ENCODE data around the gene TNFRSF1A. TPM values are rescaled to one million over a fixed set of nuclear protein-coding genes. Genes with fewer than 3 reads are reported as not detected.

The TNFRSF1A gene
- polyA plus RNA-seq, 2 of the 4 experiments (the other 2 are of a cell fraction): 416 to 460 TPM

DNA sequence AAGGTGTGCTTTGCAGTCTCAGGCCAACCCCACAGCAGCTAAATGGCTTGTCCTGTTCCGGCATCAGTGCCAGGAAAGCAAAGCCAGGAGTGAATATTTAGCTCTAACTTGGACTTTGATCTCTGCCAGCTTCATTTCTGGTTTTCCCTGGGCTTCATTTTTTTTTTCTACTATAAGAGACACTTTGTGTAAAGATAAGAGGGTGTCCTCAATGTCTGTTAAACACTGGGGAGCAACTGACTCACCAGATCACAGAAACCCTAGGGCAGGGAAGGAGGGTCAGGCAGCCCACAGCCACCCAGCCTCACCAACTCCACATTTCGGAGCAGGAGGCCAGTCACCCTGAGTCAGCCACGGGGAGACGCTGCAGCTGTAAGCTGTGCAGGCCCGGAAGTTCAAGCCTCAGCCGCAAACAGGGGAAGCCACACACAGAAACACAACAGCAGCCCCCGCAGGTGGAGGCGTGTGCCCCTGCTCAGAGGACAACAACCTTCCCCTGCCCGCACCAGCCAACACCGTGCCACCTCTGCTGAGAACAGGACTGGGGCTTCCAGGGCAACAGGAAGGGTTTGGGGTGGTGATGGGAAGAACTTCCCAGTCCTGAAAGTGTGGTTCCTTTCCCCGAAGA lies 6.3 kb downstream of the TNFRSF1A start:
- H3K4me3 ChIP-seq: peak overlapping the region; percentile 26
- no peak for FAIRE-seq
- H3K27ac ChIP-seq: peak overlapping the region; percentile 95 to 98
- ATAC-seq: peak; percentile 40 to 43
- no peaks in the 10 kb centered on the region for H3K9me3 ChIP-seq
- POLR2A ChIA-PET: interaction anchor here (0.5 to 10.1 kb wide), 24 partner anchors 9 to 268 kb away, joined by 3 to 141 read pairs (median 8); partner anchors contain the start of genes GAPDH, LTBR, MRPL51 and SCNN1A
- TF ChIP-seq, protein P1, sequence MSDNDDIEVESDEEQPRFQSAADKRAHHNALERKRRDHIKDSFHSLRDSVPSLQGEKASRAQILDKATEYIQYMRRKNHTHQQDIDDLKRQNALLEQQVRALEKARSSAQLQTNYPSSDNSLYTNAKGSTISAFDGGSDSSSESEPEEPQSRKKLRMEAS (IDR thresholded peaks at IDR 0.05): no peak
- peak; percentile 58 for TF ChIP-seq SMC3 (IDR thresholded peaks at IDR 0.05)
- peak; percentile 47; the same call in 1 of the 2 replicates for TF ChIP-seq NFE2L2 (conservative IDR thresholded peaks at IDR 0.05; ENCODE audit: low read length)
- peak; percentile 58 to 66; a peak in 4 of 5 replicates for TF ChIP-seq RAD21 (conservative IDR thresholded peaks at IDR 0.05 in 1 of 2, IDR thresholded peaks at IDR 0.05 in 1 of 2)
- TF ChIP-seq EHF (CRISPR knock-in tag; IDR thresholded peaks at IDR 0.05): peak; percentile 67
- TF ChIP-seq, protein P2, sequence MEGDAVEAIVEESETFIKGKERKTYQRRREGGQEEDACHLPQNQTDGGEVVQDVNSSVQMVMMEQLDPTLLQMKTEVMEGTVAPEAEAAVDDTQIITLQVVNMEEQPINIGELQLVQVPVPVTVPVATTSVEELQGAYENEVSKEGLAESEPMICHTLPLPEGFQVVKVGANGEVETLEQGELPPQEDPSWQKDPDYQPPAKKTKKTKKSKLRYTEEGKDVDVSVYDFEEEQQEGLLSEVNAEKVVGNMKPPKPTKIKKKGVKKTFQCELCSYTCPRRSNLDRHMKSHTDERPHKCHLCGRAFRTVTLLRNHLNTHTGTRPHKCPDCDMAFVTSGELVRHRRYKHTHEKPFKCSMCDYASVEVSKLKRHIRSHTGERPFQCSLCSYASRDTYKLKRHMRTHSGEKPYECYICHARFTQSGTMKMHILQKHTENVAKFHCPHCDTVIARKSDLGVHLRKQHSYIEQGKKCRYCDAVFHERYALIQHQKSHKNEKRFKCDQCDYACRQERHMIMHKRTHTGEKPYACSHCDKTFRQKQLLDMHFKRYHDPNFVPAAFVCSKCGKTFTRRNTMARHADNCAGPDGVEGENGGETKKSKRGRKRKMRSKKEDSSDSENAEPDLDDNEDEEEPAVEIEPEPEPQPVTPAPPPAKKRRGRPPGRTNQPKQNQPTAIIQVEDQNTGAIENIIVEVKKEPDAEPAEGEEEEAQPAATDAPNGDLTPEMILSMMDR (IDR thresholded peaks at IDR 0.05): peak; percentile 47
- TF ChIP-seq HEYL (CRISPR knock-in tag; IDR thresholded peaks at IDR 0.05): no peak
- peak; percentile 88; the same call in 1 of the 2 replicates for TF ChIP-seq FOSB (CRISPR knock-in tag; IDR thresholded peaks at IDR 0.05)
- no peak; the same call in 1 of the 2 replicates for TF ChIP-seq HOXA7 (CRISPR knock-in tag; IDR thresholded peaks at IDR 0.05)
- TF ChIP-seq POLR2A (IDR thresholded peaks at IDR 0.05; ENCODE audit: low read length): peak; percentile 26
- no peak for TF ChIP-seq EHMT2 (IDR thresholded peaks at IDR 0.05; ENCODE audit: low read depth)
- TF ChIP-seq, protein P3, sequence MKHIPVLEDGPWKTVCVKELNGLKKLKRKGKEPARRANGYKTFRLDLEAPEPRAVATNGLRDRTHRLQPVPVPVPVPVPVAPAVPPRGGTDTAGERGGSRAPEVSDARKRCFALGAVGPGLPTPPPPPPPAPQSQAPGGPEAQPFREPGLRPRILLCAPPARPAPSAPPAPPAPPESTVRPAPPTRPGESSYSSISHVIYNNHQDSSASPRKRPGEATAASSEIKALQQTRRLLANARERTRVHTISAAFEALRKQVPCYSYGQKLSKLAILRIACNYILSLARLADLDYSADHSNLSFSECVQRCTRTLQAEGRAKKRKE (CRISPR knock-in tag; IDR thresholded peaks at IDR 0.05; ENCODE audit: low read depth): peak; percentile 79; the same call in 1 of the 2 replicates
- 0 out of 2 replicates have a peak, but pooled peaks have one; percentile 29 for TF ChIP-seq JUNB (IDR thresholded peaks at IDR 0.05)
- TF ChIP-seq TFCP2L1 (CRISPR knock-in tag; IDR thresholded peaks at IDR 0.05): no peak
- no peak for TF ChIP-seq FOSL2 (IDR thresholded peaks at IDR 0.05)
- peak; percentile 60 for TF ChIP-seq FOSL2 (CRISPR knock-in tag; IDR thresholded peaks at IDR 0.05)
- peak in 1 of 2 experiments; percentile 10; a peak in 1 of 5 replicates for TF ChIP-seq JUN (IDR thresholded peaks at IDR 0.05)
- TF ChIP-seq GATA3 (IDR thresholded peaks at IDR 0.05; ENCODE audit: borderline replicate concordance): 0 out of 2 replicates have a peak, but pooled peaks have one; percentile 35
- TF ChIP-seq ZNF302 (CRISPR knock-in tag; IDR thresholded peaks at IDR 0.05): peak; percentile 83
- TF ChIP-seq FOXS1 (CRISPR knock-in tag; IDR thresholded peaks at IDR 0.05): peak; percentile 6; the same call in 1 of the 2 replicates
- TF ChIP-seq ZFP36 (IDR thresholded peaks at IDR 0.05; ENCODE audit: borderline replicate concordance, partially characterized antibody): no peak
- no peak for TF ChIP-seq CBX8 (IDR thresholded peaks at IDR 0.05)
- TF ChIP-seq HOXB5 (CRISPR knock-in tag; IDR thresholded peaks at IDR 0.05): 0 out of 2 replicates have a peak, but pooled peaks have one; percentile 50
- no peak for TF ChIP-seq CHD4 (IDR thresholded peaks at IDR 0.05; ENCODE audit: borderline replicate concordance)
- no peak for TF ChIP-seq NR3C1 (IDR thresholded peaks at IDR 0.05)
- no peak for TF ChIP-seq BHLHE40 (IDR thresholded peaks at IDR 0.05; ENCODE audit: low read depth, low read length)
- 1% methylated on average over 11 of the region's 11 CpGs for WGBS (ENCODE audit: missing lambda C conversion rate)
- DNase-seq (ENCODE audit: low read depth in 1 of 2, low spot score in 1 of 2): peak; percentile 86 to 88
- peaks cover 80% of the 10 kb centered on the region for H3K4me1 ChIP-seq
- H3K4me2 ChIP-seq: peak overlapping the region; percentile 92
- CTCF ChIA-PET: interaction anchor here (0.6 to 29.7 kb wide), 23 partner anchors 8 to 203 kb away, joined by 3 to 705 read pairs (median 6); partner anchors contain the start of genes LTBR, SCNN1A and VAMP1
